ENCODE results near the gene ENO2.

DNA sequence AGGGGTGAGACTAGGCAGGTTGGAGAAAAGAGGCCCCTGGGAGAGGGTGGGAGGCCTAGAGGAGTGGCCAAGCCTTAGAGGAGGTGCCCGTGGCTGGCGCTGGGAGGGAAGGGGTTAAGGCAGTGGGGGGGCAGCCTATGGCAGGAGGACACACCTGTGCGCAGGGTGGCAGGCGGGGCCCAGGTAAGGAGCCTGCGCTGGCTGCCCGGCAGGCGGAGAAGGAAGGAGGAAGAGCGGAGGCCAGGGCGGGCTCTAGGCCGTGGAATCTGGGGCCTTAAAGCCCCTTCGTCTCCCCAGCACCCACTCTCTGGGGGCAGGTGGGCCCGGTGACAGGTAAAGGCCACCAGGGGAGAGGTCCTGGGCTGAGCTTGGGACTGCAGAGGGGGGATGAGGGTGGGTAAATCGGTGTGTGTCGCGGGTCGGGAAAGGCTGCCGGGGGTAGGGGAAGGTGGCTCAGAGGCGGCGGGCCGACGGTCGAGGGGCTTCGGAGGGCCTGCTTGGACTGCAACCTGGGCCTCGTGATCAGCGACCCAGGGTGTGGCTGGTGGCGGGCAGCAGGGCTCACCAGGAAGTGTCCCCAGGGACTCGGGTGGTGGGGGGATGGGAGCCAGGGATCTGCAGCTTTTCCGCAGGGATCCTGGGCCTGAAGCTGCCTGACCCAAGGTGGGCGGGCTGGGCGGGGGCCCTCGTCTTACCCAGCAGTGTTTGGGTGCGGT, 48.8 kb downstream of the ENO2 start:
- peak; percentile 35; the same call in 1 of the 2 replicates for TF ChIP-seq EP300 (IDR thresholded peaks at IDR 0.05; ENCODE audit: borderline replicate concordance)
- no peak for TF ChIP-seq CEBPB (IDR thresholded peaks at IDR 0.05)
- TF ChIP-seq, protein P1, sequence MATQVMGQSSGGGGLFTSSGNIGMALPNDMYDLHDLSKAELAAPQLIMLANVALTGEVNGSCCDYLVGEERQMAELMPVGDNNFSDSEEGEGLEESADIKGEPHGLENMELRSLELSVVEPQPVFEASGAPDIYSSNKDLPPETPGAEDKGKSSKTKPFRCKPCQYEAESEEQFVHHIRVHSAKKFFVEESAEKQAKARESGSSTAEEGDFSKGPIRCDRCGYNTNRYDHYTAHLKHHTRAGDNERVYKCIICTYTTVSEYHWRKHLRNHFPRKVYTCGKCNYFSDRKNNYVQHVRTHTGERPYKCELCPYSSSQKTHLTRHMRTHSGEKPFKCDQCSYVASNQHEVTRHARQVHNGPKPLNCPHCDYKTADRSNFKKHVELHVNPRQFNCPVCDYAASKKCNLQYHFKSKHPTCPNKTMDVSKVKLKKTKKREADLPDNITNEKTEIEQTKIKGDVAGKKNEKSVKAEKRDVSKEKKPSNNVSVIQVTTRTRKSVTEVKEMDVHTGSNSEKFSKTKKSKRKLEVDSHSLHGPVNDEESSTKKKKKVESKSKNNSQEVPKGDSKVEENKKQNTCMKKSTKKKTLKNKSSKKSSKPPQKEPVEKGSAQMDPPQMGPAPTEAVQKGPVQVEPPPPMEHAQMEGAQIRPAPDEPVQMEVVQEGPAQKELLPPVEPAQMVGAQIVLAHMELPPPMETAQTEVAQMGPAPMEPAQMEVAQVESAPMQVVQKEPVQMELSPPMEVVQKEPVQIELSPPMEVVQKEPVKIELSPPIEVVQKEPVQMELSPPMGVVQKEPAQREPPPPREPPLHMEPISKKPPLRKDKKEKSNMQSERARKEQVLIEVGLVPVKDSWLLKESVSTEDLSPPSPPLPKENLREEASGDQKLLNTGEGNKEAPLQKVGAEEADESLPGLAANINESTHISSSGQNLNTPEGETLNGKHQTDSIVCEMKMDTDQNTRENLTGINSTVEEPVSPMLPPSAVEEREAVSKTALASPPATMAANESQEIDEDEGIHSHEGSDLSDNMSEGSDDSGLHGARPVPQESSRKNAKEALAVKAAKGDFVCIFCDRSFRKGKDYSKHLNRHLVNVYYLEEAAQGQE (IDR thresholded peaks at IDR 0.05; ENCODE audit: low read depth) = 0 out of 2 replicates have a peak, but pooled peaks have one; percentile 8
- 0 out of 2 replicates have a peak, but pooled peaks have one; percentile 33 for TF ChIP-seq YY1 (IDR thresholded peaks at IDR 0.05; ENCODE audit: low read depth)
- TF ChIP-seq, protein P2, sequence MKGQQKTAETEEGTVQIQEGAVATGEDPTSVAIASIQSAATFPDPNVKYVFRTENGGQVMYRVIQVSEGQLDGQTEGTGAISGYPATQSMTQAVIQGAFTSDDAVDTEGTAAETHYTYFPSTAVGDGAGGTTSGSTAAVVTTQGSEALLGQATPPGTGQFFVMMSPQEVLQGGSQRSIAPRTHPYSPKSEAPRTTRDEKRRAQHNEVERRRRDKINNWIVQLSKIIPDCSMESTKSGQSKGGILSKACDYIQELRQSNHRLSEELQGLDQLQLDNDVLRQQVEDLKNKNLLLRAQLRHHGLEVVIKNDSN (IDR thresholded peaks at IDR 0.05) = peak; percentile 43
- peak; percentile 16; the same call in 1 of the 2 replicates for TF ChIP-seq TEAD4 (IDR thresholded peaks at IDR 0.05)
- TF ChIP-seq TAF1 (IDR thresholded peaks at IDR 0.05; ENCODE audit: low read depth) = peak; percentile 97
